HG02588 (cell line): Measurements from ENCODE around the gene FARP1.
"Not testable (repeated sequence)": the region's sequence is repeated elsewhere in the genome, so short reads cannot be mapped to it uniquely, and the experiment has no call there.

ENCODE experiments used
- ATAC-seq: cut with Tn5 transposase; IDR thresholded peaks from one replicate; pipeline ENCODE4 v1.9.1; 2021; ENCODE audit warnings: mild to moderate bottlenecking, moderate library complexity; ENCODE audit not compliant: unreplicated experiment

FARP1 gene

DNA sequence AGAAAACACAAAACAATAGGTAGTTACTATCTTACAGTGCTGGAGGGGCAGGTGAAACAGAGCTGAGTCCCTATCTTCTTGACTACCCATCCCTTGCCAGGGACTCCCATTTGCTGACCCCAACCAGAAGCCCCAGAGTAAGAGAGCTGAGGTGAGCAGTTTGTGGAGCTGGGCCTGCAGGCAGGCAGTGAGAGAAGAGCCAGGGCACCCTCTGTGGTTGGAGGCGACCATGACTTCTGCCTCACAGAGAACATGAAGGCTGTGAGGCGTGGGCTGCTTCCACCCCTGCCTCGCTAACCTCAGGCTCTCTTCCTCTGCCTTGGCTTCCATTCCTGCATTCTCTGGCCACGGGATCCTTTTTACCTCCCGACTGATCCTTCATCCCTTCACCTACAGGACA is 81.7 kb downstream of the FARP1 start:
- ATAC-seq: no peak

- no peak for ATAC-seq
Observed at GRCh38 chr13:98225036-98225940, 82.4 kb downstream of the FARP1 start.

GRCh38 chr13:98226496-98226895 is 83.6 kb downstream of the FARP1 start:
- no peak for ATAC-seq

DNA sequence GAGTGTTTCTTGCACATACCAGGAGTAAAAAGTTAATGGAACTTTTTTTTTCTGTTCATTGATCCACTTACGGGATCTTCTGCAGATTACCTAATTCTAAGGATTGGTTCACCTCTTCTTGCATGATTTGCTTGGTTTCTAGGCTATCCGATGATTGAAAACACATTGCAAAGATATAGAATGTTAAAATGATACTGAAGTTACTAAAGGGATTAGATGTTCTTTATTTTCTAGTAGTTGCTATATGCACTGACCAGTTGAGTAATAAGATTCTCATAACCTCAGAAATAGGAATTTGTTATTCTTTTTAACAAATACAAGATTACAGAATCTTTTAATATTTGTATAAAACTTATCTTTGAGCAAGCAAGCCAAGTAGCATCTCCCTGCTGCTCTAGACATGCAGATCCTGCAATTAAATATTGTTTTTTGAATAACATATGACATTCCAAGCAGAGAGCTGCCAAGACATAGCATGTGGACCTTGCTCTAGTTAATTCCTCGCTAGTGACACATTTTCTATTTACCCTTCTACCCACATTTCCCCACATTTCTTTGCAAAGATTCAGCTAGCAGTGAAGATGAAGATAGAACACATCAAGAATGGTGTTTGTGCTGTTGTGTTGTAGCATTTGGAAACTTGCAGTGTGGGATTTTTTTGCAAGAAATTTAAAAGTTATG is 85.9 kb downstream of the FARP1 start:
- ATAC-seq: no peak

- ATAC-seq: not testable (repeated sequence)
Observed at GRCh38 chr13:98230762-98231161, 87.9 kb downstream of the FARP1 start.

- ATAC-seq: no peak
Observed at GRCh38 chr13:98232456-98232855, 89.6 kb downstream of the FARP1 start.

DNA sequence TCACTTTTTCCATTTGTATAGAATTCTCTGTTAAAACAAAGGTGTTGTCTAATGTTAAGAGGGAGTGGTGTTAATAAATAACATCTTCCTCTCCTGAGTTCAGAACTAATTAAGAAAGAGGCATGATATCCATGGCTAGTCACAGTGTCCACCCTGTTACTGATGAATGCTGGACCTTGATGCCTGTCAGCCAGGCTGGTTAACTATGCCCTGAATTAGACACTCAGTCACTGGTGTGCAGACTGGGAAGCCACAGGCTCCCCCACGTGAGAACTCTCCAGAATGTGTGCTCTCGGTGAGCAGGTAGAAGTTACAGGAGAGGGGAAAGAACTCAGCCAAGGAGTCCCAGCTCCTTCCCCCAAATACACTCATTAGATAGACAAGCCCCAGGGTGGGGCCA is 90.2 kb downstream of the FARP1 start:
- ATAC-seq: no peak

GRCh38 chr13:98234348-98234747 is 91.5 kb downstream of the FARP1 start:
- no peak for ATAC-seq

DNA sequence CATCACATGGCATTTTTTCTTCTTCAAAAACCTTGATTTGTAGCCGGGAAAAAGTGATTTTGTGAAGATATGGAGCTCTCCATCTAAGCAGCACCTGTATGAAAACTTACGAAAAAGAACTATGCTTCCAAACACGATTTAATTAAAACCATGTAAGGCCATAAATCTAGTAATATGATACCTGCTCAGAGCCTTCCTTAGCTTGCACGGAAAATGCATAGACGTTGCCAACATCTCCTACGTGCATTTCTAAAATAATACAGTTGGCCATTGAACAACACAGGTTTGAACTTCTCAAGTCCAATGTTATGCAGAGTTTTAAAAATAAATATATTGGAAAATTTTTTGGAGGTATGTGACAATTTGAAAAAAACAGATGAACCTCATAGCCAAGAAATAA is 93.3 kb downstream of the FARP1 start:
- no peak for ATAC-seq

- ATAC-seq: no peak
Observed at GRCh38 chr13:98237331-98237730, 94.4 kb downstream of the FARP1 start.

- no peak for ATAC-seq
Observed at GRCh38 chr13:98239162-98240076, 96.5 kb downstream of the FARP1 start.

GRCh38 chr13:98240135-98240534 is 97.2 kb downstream of the FARP1 start:
- no peak for ATAC-seq

- no peak for ATAC-seq
Observed at GRCh38 chr13:98240974-98241373, 98.1 kb downstream of the FARP1 start.

- no peak for ATAC-seq
Observed at GRCh38 chr13:98241976-98242375, 99.1 kb downstream of the FARP1 start.

GRCh38 chr13:98242403-98242802 is 99.5 kb downstream of the FARP1 start:
- no peak for ATAC-seq

GRCh38 chr13:98243929-98244272 is 101.0 kb downstream of the FARP1 start:
- no peak for ATAC-seq

GRCh38 chr13:98246538-98247172 is 103.8 kb downstream of the FARP1 start:
- no peak for ATAC-seq

- no peak for ATAC-seq
Observed at GRCh38 chr13:98251708-98252107, 108.8 kb downstream of the FARP1 start.

GRCh38 chr13:98252931-98253470 is 110.1 kb downstream of the FARP1 start:
- no peak for ATAC-seq

DNA sequence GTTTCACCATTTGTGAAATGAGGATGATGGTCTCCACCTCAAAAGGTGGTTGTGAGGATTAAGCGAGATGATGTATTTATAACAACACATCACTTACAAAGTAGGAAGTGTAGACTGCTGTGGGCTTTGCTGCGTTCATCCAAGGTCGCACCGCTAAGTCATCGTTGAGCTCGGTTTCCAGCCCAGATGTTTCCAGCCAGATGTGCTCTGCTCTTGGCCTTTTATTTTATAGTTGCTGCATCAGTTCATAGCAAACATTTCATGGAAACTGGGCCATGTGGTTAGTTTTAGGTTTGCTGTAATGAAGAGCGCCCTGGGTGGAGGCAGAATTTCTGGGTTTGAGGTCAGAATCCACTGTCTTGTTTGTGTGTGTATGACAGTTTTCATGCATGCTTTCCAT is 110.6 kb downstream of the FARP1 start:
- ATAC-seq: no peak

- no peak for ATAC-seq
Observed at GRCh38 chr13:98254513-98254912, 111.6 kb downstream of the FARP1 start.
